ENCODE data around the gene RND1. TPM values are rescaled to one million over a fixed set of nuclear protein-coding genes. Genes with fewer than 3 reads are reported as not detected.

Gene RND1
- total RNA-seq, 1 experiment from 2014 or later, result 5.1 TPM

- BruUV-seq (replicated peaks), result no TSS peak
- no peak overlapping the region for H3K27ac Mint-ChIP-seq (ENCODE audit: unreplicated experiment)
- peaks cover 46% of the 10 kb centered on the region for H3K36me3 Mint-ChIP-seq (ENCODE audit: insufficient read depth, unreplicated experiment)
- no peak for TF ChIP-seq CTCF (IDR thresholded peaks at IDR 0.05; ENCODE audit: insufficient read depth in 1 of 2, low read depth in 1 of 2, low read length in 1 of 2, severe bottlenecking in 1 of 2, unreplicated experiment in 1 of 2)
- H3K27me3 ChIP-seq (replicated peaks; ENCODE audit: control insufficient read depth, insufficient read depth, low read length), result no peaks in the 10 kb centered on the region
- no peaks in the 10 kb centered on the region for H3K27me3 Mint-ChIP-seq (ENCODE audit: insufficient read depth, unreplicated experiment)
- peaks cover 6% of the 10 kb centered on the region for H3K4me1 Mint-ChIP-seq (ENCODE audit: low read depth, unreplicated experiment)
- ChIA-PET CTCF (interaction anchor here (0.5 to 1.0 kb wide), 2 partner anchors 12 to 130 kb away, joined by 3 to 5 read pairs; partner anchors contain the start of gene ARF3), POLR2A (interaction anchor here (0.8 kb wide), 1 partner anchor 38 kb away, joined by 3 read pairs; no protein-coding TSS in a partner anchor)
- no peak overlapping the region for H3K4me3 ChIP-seq (ENCODE audit: low read depth, low read length)
- H3K36me3 ChIP-seq (ENCODE audit: control insufficient read depth, insufficient read depth, low read length), result no peaks in the 10 kb centered on the region; the same call in none of the 2 replicates
- no peaks in the 10 kb centered on the region for H3K9me3 Mint-ChIP-seq (ENCODE audit: unreplicated experiment)
- no peaks in the 10 kb centered on the region for H3K4me1 ChIP-seq
- intact Hi-C loops (cut with micrococcal nuclease; ENCODE audit: unreplicated experiment), result no loop called here
- no peak overlapping the region for H3K4me3 Mint-ChIP-seq (ENCODE audit: unreplicated experiment)
- no peak for DNase-seq
- H3K9me3 ChIP-seq, result no peaks in the 10 kb centered on the region
These were observed 38.6 kb downstream of the RND1 start for GRCh38 chr12:48827026-48827425.

GRCh38 chr12:48826209-48826855 lies 39.3 kb downstream of the RND1 start:
- no peaks in the 10 kb centered on the region for H3K4me1 ChIP-seq
- ChIA-PET CTCF (interaction anchor here (0.5 to 1.7 kb wide), 4 partner anchors 12 to 131 kb away, joined by 3 to 5 read pairs (median 3); partner anchors contain the start of gene ARF3), POLR2A (no interaction called here)
- H3K4me1 Mint-ChIP-seq (ENCODE audit: low read depth, unreplicated experiment), result peaks cover 7% of the 10 kb centered on the region
- no peak for DNase-seq
- H3K36me3 Mint-ChIP-seq (ENCODE audit: insufficient read depth, unreplicated experiment), result peaks cover 41% of the 10 kb centered on the region
- intact Hi-C loops (cut with micrococcal nuclease; ENCODE audit: unreplicated experiment), result no loop called here
- H3K4me3 ChIP-seq (ENCODE audit: low read depth, low read length), result no peak overlapping the region
- H3K36me3 ChIP-seq (ENCODE audit: control insufficient read depth, insufficient read depth, low read length), result no peaks in the 10 kb centered on the region; the same call in none of the 2 replicates
- TF ChIP-seq CTCF (IDR thresholded peaks at IDR 0.05; ENCODE audit: insufficient read depth in 1 of 2, low read depth in 1 of 2, low read length in 1 of 2, severe bottlenecking in 1 of 2, unreplicated experiment in 1 of 2), result no peak
- H3K9me3 ChIP-seq, result no peaks in the 10 kb centered on the region
- H3K27me3 ChIP-seq (replicated peaks; ENCODE audit: control insufficient read depth, insufficient read depth, low read length), result no peaks in the 10 kb centered on the region
- H3K4me3 Mint-ChIP-seq (ENCODE audit: unreplicated experiment), result no peak overlapping the region
- no TSS peak for BruUV-seq (replicated peaks)
- H3K27ac Mint-ChIP-seq (ENCODE audit: unreplicated experiment), result no peak overlapping the region
- H3K9me3 Mint-ChIP-seq (ENCODE audit: unreplicated experiment), result no peaks in the 10 kb centered on the region
- H3K27me3 Mint-ChIP-seq (ENCODE audit: insufficient read depth, unreplicated experiment), result no peaks in the 10 kb centered on the region

- Mint-ChIP-seq H3K27ac (ENCODE audit: unreplicated experiment) (no peak overlapping the region), H3K27me3 (ENCODE audit: insufficient read depth, unreplicated experiment) (no peaks in the 10 kb centered on the region), H3K4me1 (ENCODE audit: low read depth, unreplicated experiment) (peaks cover 7% of the 10 kb centered on the region), H3K4me3 (ENCODE audit: unreplicated experiment) (no peak overlapping the region), H3K9me3 (ENCODE audit: unreplicated experiment) (no peaks in the 10 kb centered on the region), H3K36me3 (ENCODE audit: insufficient read depth, unreplicated experiment) (peaks cover 27% of the 10 kb centered on the region)
- ChIA-PET POLR2A (no interaction called here), CTCF (interaction anchor here (1.7 kb wide), 1 partner anchor 10 kb away, joined by 5 read pairs; no protein-coding TSS in a partner anchor)
- TF ChIP-seq CTCF (IDR thresholded peaks at IDR 0.05; ENCODE audit: insufficient read depth in 1 of 2, low read depth in 1 of 2, low read length in 1 of 2, severe bottlenecking in 1 of 2, unreplicated experiment in 1 of 2), result no peak
- H3K4me1 ChIP-seq, result no peaks in the 10 kb centered on the region
- no peak for DNase-seq
- H3K27me3 ChIP-seq (replicated peaks; ENCODE audit: control insufficient read depth, insufficient read depth, low read length), result no peaks in the 10 kb centered on the region
- intact Hi-C loops (cut with micrococcal nuclease; ENCODE audit: unreplicated experiment), result no loop called here
- BruUV-seq (replicated peaks), result no TSS peak
- no peak overlapping the region for H3K4me3 ChIP-seq (ENCODE audit: low read depth, low read length)
- no peaks in the 10 kb centered on the region for H3K9me3 ChIP-seq
- no peaks in the 10 kb centered on the region; the same call in 1 of the 2 replicates for H3K36me3 ChIP-seq (ENCODE audit: control insufficient read depth, insufficient read depth, low read length)
These were observed 40.8 kb downstream of the RND1 start for GRCh38 chr12:48824905-48825304.
